GM18507 (cell line): Measurements from ENCODE around the gene CYP11A1.

Experiments
- DNase-seq: peaks from one replicate; pipeline ENCODE4 v3.0.0; 2011; ENCODE audit warnings: low read depth; ENCODE audit not compliant: insufficient read length; ENCODE audit errors: extremely low spot score
- FAIRE-seq: peaks from 2 replicates; lab custom pipeline; 2011; peaks lifted over from hg19 to GRCh38; lab: Jason Lieb, UNC

The CYP11A1 gene

DNA sequence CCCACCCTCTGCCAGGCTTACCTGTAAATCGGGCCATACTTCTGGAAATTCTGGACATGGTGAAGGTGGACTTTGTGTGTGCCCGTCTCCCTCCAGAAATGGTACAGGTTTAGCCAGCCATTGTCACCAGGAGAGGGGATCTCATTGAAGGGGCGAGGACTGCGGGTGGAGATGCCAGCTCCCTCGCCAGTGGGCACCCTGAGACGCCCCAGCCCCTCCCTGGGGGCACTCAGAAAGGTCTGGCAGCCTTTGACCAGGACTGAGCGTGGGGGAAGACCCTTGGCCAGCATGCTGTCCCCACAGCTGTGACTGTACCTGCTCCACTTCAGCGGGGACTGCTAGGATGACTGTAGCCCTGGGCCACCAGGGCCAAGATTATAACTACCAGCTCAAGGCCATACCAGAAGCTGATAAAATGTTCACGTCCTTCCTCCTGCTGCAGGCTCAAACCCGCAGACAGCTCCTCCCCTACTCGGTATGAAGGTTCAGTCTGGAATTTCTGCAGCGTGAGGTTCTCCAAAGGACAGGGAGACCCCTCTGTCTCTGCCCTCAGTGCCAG, at the start of gene CYP11A1:
Gene CYP11A1 (minus strand): TSS at position 351 of the 559 bp plus-strand sequence. CDS start 61 bp downstream, at position 290.
- FAIRE-seq (no peak), DNase-seq (no peak)

DNA sequence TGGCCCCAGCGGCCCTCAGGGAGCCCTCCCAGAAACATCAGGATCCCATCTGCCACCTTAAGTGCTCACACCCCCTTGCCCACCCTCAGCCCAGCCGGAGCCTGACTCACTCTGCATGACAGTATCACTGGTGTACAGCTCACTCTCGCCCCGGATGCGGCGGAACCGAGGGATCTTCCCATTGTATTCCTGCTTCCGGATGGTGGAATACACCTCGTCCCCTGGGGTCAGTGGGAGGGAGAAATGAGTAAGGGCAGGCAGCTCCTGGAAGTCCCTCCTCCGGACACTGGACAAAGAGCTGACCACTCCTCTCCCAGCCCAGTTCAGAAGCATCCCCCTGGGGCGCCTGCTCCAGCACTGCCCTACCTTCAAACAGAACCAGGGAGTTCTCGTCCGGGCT, 49.8 kb upstream of the CYP11A1 start:
- FAIRE-seq = no peak

DNA sequence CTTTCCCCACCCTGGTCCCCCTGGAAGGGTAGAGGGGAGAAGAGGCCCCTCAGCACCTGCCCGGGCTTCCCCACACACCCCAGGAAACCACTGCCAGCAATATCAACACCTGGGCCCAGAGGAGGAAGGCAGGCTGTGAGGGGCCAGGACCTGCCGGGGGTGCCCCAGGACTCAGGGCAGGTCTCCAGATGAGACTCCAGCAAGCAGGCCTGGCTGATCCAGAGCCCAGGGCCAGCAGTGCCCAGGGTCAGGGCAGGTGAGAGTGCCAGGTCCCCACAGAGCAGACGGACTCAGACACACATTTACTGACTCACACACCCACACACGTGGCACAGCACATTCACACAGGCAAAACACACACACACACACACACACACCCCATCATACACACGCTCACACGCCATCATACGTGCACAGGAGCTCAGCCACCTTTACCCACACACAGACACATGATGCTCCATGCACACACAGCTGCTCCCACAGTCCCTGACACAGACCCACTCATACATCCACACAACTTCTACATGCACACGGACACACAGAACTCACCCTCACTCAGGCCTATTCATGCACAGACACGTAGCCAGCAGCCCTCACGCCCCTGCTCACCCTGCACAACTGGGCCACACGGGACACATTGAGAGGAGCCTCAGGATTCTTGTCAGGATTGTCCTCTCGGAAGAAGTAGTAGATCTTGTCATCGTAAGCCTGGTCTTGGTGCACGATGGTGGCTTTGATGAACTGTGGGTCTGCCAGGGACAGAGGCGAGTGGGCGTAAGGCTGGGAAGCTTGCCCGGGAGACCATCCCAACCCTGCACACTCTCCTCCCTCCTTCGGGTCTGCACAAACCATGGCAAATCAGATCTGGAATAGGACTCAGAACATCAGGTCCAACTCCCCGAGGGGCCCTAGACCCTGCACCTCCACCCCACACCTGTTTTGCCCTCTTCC, 48.8 kb upstream of the CYP11A1 start:
- DNase-seq (no peak), FAIRE-seq (no peak)

More for the DNA sequence above, 49.8 kb upstream of the CYP11A1 start:
- no peak for DNase-seq

DNA sequence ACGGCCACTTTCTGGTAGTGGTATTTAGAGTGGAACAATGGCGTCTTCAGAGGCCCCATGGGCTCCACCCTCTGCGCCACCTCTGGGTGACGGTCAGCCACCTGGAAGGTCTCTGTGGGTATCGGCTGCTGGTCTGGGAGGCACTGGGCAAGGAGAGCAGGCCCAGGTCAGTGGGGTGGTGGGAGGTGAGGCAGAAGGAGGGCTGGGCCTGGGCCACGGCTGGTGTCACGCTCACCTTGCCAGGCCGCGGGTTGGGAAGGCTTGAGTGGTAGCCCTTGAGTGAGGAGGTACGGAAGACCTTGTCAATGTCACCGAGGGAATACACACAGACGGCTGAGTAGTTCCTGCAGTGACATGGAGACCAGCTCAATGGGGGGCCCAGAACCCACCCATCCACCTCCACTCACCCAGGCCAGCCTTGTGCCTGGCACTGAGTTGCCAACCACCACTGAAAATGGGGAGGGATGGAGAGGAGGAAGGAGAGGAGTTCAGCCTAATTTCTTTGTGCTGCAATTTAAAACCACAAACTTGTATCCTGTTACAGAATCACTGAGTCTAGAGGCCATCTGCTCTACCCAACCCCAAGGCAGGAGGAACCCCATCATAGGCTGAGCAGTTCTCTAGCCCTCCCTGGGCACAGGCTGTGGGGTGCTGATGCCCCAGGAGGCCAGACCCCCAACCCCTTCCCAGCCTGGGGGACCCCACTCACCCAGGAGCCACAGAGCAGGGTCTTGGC, 47.3 kb upstream of the CYP11A1 start:
- FAIRE-seq (no peak), DNase-seq (no peak)

DNA sequence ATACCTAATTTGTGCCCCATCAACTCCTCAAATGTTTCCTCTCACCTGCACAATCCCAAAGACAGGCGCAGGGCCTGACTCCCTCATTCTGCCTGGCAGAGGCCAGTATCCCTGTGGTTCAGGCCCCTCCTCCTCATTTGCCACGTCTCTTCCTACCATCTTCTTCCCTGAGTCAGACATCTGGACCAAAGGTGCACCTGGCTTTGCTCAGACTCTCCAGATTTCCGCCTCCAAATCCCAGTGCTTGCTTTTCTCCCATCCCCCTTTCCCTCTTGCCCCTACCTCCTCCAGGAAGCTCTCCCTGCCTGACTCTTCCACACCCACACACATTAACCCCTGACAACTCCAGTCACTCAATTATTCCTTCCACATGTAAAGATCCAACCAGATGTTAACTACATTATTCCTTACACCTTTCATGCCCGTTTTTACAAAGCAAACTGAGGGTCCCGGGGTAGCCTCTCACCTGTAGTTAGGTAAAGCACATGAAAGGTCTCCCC, 46.7 kb upstream of the CYP11A1 start:
- DNase-seq = no peak
- FAIRE-seq = no peak

DNA sequence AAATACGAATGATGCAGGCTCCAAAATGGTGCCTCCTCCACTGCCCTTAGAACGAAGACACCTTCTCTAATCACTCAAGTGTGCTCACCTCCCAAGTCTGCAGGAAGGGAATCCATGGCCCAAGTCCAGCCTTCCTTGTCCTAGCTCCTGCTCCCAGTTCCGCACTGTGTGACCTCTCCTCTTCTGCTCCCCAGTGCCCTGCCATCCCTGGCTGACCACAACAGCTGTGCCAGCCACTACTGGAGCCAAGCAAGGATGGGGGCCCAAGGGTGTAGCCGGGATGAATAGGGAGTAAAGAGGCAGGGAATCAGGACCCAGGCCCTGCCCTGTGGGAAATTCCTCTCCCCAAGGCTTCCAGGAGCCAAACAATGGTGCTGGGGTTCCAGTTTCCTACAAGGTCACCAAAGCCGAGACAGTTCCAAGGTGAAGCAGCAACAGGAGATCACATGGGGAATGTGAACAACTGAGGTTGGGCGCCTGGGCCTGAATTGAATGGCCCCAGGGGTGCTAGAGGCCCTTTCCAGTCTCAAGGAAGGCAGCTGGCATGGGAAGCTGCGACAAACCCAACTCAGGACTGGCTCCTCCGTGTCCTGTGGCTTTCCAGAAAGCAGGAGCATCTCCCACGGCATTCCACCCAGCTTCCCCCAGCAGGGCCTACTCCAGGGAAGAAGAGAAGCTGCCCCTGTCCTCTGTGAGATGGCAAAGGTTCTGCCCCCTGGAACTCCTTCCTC, 46.1 kb upstream of the CYP11A1 start:
- no peak for DNase-seq
- no peak for FAIRE-seq

DNA sequence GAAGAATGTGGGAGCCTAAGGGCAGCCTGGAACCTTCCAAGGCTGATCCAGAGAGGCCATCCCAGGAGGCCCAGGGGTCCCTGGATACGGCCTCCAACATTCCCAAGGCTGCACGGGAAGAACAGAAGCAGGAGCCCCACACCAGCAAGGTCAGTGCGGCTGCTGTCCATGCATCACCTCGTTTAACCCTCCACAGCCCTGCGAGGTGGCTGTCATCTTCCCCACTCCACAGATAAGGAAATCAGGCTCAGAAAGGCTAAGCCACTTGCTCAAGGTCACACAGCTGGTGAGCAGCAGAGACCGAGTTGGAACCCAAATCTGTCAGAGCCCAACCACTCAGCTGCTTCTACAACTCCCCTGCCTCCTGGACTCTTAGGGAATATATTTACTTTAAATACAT, 44.7 kb upstream of the CYP11A1 start:
- FAIRE-seq (no peak), DNase-seq (no peak)

DNA sequence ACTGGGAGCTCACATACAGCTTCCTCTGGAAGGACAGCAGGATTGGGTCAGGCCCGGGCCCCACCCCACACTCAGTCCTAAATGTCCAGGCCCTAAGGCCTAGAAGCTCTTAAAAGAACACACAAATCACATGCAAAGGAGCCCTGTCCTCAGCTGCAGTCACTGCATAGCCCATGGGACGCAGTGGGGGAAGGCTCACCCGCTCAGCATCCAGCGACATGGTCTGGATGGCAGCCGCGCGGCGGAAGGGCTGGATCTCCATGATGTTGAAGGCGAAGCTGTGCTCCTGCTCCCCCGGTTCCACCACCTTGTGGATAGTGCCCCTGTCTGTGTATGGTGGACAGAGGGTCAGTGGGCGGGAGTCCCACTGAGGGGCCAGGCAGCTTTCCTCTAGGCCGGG, 44.2 kb upstream of the CYP11A1 start:
- FAIRE-seq = no peak
- DNase-seq = no peak

DNA sequence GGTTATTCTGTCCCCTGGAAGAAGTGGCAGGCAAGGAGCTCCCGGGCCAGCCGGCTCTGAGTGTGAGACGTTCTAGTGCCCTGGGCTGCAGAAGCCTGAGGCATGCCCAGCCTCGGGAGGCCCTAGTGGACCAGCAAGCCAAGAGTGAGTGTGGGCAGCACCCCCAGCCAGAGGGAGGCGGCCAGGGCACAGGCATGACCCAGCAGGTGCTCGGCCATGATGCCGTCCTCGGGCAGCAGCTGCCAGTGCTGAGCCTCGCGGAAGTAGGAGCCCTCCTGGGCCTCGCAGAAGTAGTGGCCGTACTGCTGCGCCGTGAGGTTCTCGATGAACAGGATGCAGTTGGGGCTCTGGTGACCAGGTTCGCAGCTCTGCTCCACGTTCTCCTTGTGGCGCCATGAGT, 43.1 kb upstream of the CYP11A1 start:
- DNase-seq (no peak), FAIRE-seq (no peak)

DNA sequence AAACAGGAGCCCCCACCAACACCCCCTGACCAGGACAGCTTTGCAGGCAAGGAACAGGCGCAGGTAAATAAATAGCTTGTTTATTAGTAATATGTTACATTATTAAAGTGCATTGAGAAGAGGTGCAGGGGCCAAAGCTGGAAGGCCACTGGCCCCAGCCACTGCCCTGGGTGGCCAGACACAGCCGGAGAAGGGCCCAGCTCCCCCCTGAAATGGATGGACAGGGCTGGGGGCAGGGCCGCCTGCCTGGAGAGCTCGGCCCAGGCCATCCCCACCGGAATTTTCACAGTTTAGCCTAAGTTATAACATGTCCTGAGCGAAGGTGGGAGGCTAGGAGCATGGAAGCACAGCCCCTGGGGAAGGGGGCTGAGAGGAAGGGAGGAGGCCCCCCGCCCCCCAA, 41.8 kb upstream of the CYP11A1 start:
- DNase-seq (no peak), FAIRE-seq (no peak)

DNA sequence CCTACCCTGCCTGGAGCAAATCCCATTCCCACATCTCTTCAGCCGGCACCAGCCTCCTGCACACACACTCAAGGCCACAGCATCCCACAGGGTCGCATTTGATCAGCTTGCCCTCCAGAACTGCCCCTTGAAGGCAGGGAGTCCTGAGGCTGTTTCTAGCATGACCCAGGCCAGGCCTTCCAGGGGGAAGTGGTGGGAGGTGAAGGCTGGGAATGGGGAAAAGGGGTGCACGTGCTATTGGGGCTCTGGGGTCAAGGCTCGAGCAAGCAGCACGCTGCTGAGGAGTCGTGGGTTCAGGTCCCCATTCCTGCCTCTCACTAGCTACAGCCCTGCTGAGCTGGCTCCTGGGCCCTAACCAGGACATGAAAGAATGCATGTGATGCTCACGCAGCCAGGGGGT, 41.4 kb upstream of the CYP11A1 start:
- no peak for DNase-seq
- no peak for FAIRE-seq

DNA sequence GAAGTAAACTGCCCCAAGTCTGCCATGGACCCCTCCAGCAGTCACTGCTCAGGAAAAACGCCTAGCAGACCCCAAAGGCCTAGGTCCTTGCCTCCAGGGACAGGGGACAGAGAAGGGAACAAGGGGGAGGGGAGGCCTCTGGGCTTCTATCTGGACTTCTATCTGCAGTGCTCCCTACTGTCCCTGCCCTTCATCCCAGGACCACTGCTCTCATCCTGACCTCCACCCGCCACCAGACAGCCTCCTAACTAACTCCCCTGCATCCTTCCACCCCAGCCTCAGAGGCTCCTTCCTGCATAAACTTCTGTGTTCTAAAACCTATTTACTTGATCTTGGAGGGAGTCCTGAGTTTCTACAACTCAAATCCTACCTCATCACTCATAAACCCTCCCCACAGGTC, 40.9 kb upstream of the CYP11A1 start:
- FAIRE-seq (peak; percentile 33), DNase-seq (no peak)

DNA sequence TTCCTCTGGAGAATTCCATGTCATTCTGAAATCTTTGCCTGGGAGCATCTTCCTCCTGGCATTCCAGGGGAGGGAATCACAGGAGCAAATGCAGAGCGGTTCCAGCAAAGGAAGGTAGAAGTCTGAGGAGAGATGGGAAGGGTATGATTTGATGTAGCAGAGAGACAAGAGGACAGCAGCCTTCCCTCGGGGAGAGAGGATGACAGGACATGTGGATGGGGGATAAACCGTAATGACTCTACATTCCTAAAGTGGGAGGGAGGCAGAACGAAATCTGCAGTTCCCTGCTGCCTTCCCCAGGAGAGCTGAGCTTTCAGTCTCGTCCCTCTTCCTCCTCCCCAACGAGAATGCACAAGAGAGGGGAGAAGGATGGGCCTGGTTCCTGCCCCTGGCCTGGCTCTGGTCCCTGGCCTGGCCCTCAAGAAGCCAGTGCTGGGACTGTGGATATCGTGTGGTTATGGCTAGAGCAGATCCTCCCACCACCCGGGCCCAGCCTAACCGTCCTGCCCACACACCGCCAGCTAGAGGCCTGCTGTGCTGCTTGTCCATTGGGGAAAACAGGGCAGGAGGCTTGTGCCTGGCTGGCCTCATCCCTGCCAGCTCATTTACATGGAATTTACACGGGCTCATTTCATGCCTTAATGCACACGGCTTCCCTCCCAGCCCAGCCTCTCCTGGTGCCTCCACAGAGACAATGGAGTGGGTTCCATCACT, 39.7 kb upstream of the CYP11A1 start:
- peak; percentile 46 for FAIRE-seq

DNA sequence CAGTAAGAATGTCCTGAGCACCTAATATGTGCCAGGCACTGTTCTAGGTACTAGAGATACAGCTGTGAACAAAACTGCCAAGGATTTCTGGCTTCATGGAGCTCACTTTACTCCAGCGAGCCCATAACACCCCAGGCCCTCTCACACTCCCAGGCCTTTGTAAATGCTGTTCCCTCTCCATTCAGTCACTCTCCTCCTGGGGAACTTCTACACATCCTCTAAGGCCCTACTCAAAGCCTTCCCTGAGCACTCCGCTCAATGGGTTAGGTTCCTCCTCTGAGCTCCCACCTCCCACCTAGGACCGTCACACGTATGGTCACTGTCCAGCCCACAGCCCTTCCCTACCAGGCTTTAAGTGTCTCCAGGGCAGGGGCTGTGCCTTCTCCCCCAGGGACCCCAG, 39.1 kb upstream of the CYP11A1 start:
- DNase-seq (no peak), FAIRE-seq (peak; percentile 41)

More for the DNA sequence above, 39.7 kb upstream of the CYP11A1 start:
- DNase-seq = no peak

DNA sequence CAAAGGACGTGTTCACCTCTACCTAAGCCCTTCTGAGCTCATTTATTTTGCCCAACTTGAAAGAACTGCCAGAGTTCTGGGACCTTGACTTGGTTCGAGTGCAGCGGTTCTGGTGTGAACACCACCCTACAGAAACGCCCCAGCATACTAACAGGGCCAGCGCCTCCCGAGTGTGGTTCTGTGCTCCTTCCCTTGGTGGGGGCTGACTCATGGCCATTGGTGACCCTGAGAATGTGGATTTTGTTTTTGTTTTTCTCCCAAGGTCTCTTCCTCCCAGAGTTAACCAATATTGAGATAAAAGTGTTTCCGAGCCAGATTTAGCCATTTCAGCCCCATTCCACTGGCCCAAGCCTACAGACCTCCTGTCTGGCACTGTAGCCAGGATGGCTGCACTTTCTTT, 38.4 kb upstream of the CYP11A1 start:
- FAIRE-seq (no peak), DNase-seq (no peak)

DNA sequence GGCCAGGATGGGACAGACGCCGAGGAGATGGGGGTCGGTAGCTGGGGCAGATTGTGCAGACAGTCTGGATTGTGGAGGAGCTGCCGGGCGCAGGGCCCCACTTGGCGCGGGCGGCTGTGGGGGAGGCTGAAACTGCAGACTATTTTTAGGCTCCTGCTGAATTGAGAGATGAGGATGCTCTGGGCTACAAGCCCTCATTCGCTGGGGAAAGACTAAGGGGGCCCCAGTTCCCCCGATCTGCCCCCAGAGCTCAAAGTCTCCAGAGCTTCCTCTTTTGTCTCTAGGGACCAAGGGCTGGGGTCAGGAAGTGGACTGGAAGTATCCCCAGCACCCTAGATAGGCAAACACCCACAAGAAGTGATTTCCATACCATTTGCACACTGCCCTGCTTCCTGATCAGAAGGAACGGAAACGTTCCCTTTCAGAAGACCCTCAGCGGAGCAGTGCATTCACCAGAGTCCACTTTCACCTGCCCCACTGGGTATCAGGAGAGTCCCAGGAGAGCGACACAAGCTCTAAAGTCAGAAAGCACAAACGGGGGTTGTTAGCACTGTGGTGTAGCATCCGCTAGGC, 36.6 kb upstream of the CYP11A1 start:
- peak; percentile 96 for FAIRE-seq

DNA sequence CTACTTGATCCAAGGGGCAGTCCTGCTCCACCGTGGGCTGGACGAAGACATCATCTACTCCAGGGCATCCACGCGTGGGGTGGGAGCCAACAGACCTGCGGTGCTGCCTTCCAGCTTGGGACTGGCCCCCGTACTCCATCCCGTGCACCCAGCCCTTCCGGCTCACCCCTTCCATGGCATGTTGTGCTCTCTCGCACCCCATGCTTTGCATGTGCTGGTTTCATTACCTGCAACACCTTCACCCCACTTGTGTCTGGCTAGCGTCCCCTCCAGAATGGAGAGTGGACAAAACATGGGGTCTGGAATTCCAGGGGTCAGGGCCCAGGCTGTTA, 36.1 kb upstream of the CYP11A1 start:
- no peak for FAIRE-seq

More for the DNA sequence above, 36.6 kb upstream of the CYP11A1 start:
- DNase-seq = peak; percentile 56

DNA sequence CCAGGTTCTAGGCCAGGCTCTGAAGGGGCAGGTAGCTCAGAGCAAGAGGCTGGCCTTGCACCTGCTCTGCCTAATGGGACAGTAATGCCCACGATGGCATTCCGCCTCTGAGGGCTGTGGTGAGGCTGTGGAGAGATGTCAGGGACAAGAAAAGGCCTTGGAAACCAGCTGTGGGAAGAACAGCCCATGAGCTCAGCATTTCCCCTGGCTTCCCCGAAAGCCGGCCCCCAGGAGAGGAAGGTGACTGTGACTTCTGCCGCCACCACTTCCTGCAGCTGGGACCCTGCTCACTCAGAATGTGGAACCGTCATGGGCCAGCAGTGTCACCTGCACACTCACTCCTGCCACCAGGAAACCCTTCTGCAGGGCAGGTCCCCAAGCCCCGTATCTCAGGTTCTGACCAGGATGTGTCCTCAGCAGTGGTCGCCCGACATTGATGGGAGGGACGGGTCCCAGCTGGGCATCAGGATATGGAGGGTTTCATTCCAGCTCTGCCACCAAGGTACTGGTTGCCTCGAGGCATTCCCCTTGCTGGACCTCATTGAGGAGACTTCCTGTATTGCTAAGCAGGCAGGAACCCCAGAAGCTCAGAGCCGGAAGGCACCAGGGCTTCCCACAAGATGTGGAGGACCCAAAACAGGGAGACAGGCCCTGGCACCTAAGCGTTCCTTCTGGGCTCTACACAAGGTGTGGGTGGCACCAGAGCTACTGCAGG, 35.6 kb upstream of the CYP11A1 start:
- DNase-seq (peak; percentile 55), FAIRE-seq (no peak)

More for the DNA sequence above, 36.1 kb upstream of the CYP11A1 start:
- no peak for DNase-seq
